Brain microvascular endothelial cell (primary cell): Measurements from ENCODE around the gene THSD4.

Source experiments
- DNase-seq: peaks from one replicate; pipeline ENCODE4 v3.0.0-alpha.2; 2020
- H3K27ac ChIP-seq: fragments of 250-450 bp; sonication (Bioruptor Pico); 2 replicates; pipeline ENCODE4 v1.5.1; 2020; ENCODE audit warnings: mild to moderate bottlenecking, moderate library complexity
- H3K27me3 ChIP-seq: fragments of 250-450 bp; sonication (Bioruptor Pico); replicated peaks from 2 replicates; pipeline ENCODE4 v1.5.1; 2020; ENCODE audit warnings: mild to moderate bottlenecking
- H3K36me3 ChIP-seq: fragments of 250-450 bp; sonication (Bioruptor Pico); replicated peaks from 2 replicates; pipeline ENCODE4 v1.5.1; 2020; ENCODE audit warnings: mild to moderate bottlenecking
- H3K4me3 ChIP-seq: 2 replicates; pipeline ENCODE4 v1.5.1; 2011; ENCODE audit warnings: low read depth, mild to moderate bottlenecking, control low read depth, low read length, moderate library complexity
- in situ Hi-C: cut with HindIII; loops from 2 replicates; pipeline ENCODE4 v1.10.0; 2017; ENCODE audit warnings: low sequenced_read_pairs, low pct_ligation_motif_present
- TF ChIP-seq, protein P1 (sequence below): IDR thresholded peaks from 2 replicates; pipeline ENCODE4 v1.5.1; 2011; ENCODE audit warnings: low read depth, mild to moderate bottlenecking, moderate library complexity, low read length, control low read depth, inconsistent platforms; ENCODE audit errors: missing control alignments

The THSD4 gene

DNA sequence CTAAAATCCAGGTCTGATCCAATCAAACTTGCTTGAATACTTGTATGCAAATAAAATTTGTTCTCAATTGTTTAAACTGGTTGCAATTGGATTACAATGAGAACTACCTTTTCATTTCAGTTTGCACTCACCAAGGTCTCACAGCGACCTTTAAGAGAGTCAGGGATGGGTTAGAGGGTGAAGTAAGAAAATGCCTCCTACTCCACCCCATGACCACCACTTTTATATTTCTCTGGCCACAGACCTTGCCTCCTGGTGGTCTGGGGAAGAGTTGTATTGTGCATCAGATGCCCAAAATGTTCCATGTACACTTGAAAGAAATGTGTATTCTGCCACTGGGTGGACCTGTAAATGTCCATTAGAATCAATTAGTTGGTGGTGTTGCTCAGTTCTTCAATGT is 16.4 kb upstream of the THSD4 start:
- no peak overlapping the region for H3K27ac ChIP-seq
- H3K27me3 ChIP-seq: no peaks in the 10 kb centered on the region
- DNase-seq: no peak
- no peaks in the 10 kb centered on the region for H3K36me3 ChIP-seq
- no peak overlapping the region for H3K4me3 ChIP-seq
- TF ChIP-seq, protein P1, sequence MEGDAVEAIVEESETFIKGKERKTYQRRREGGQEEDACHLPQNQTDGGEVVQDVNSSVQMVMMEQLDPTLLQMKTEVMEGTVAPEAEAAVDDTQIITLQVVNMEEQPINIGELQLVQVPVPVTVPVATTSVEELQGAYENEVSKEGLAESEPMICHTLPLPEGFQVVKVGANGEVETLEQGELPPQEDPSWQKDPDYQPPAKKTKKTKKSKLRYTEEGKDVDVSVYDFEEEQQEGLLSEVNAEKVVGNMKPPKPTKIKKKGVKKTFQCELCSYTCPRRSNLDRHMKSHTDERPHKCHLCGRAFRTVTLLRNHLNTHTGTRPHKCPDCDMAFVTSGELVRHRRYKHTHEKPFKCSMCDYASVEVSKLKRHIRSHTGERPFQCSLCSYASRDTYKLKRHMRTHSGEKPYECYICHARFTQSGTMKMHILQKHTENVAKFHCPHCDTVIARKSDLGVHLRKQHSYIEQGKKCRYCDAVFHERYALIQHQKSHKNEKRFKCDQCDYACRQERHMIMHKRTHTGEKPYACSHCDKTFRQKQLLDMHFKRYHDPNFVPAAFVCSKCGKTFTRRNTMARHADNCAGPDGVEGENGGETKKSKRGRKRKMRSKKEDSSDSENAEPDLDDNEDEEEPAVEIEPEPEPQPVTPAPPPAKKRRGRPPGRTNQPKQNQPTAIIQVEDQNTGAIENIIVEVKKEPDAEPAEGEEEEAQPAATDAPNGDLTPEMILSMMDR: peak; percentile 30
- in situ Hi-C loops: no loop called here

GRCh38 chr15:71103102-71103676 is 12.1 kb upstream of the THSD4 start:
- in situ Hi-C loops: loop anchor here (25.0 kb wide), 1 partner anchor 334 kb away; no protein-coding TSS in a partner anchor
- no peaks in the 10 kb centered on the region for H3K36me3 ChIP-seq
- H3K27me3 ChIP-seq: no peaks in the 10 kb centered on the region
- DNase-seq: peak; percentile 61
- no peak overlapping the region for H3K27ac ChIP-seq
- H3K4me3 ChIP-seq: no peak overlapping the region
- TF ChIP-seq, protein P1: peak; percentile 90

GRCh38 chr15:71104636-71105035 is 10.6 kb upstream of the THSD4 start:
- no peak overlapping the region for H3K4me3 ChIP-seq
- no peak overlapping the region for H3K27ac ChIP-seq
- no peak for DNase-seq
- in situ Hi-C loops: loop anchor here (25.0 kb wide), 1 partner anchor 333 kb away; no protein-coding TSS in a partner anchor
- TF ChIP-seq, protein P1: no peak
- no peaks in the 10 kb centered on the region for H3K36me3 ChIP-seq
- no peaks in the 10 kb centered on the region for H3K27me3 ChIP-seq

GRCh38 chr15:71105444-71105843 is 9.8 kb upstream of the THSD4 start:
- no peak overlapping the region for H3K27ac ChIP-seq
- TF ChIP-seq, protein P1: no peak
- no peak for DNase-seq
- no peaks in the 10 kb centered on the region for H3K27me3 ChIP-seq
- in situ Hi-C loops: loop anchor here (25.0 kb wide), 1 partner anchor 332 kb away; no protein-coding TSS in a partner anchor
- no peak overlapping the region for H3K4me3 ChIP-seq
- H3K36me3 ChIP-seq: no peaks in the 10 kb centered on the region

- TF ChIP-seq, protein P1: no peak
- Histone ChIP-seq H3K27ac (no peak overlapping the region), H3K36me3 (no peaks in the 10 kb centered on the region), H3K27me3 (no peaks in the 10 kb centered on the region), H3K4me3 (no peak overlapping the region)
- DNase-seq: no peak
- in situ Hi-C loops: loop anchor here (25.0 kb wide), 1 partner anchor 330 kb away; no protein-coding TSS in a partner anchor
Observed at GRCh38 chr15:71106802-71107500, 8.3 kb upstream of the THSD4 start.
